PC-9 (cell line): ENCODE measurements around the gene TBC1D2B.
"Not testable (repeated sequence)": the region's sequence is repeated elsewhere in the genome, so short reads cannot be mapped to it uniquely, and the experiment has no call there.

ENCODE experiments used
- CTCF ChIP-seq: fragments of 200-600 bp; sonication (generic); conservative IDR thresholded peaks from 2 replicates; pipeline ENCODE4 v1.6.1; 2017; ENCODE audit warnings: mixed run types, antibody characterized with exemption, mild to moderate bottlenecking, moderate library complexity
- EZH2 ChIP-seq: fragments of 200-600 bp; sonication (generic); IDR thresholded peaks from 2 replicates; pipeline ENCODE4 v1.8.0; 2017; ENCODE audit warnings: antibody characterized with exemption, low read depth

GRCh38 chr15:77967235-77967615 lies 110.3 kb downstream of the TBC1D2B start:
- TF ChIP-seq CTCF, EZH2: not testable (repeated sequence)
